HG03571 (cell line): Measurements from ENCODE around the gene IFIT3.
"Not testable (repeated sequence)": the region's sequence is repeated elsewhere in the genome, so short reads cannot be mapped to it uniquely, and the experiment has no call there.

ENCODE experiments used
- ATAC-seq: cut with Tn5 transposase; IDR thresholded peaks from one replicate; pipeline ENCODE4 v1.9.1; 2021; ENCODE audit not compliant: unreplicated experiment

The IFIT3 gene

GRCh38 chr10:89327803-89328441 is at the start of gene IFIT3:
Gene IFIT3 (plus strand): TSS chr10:89327997. CDS start chr10:89328074, 77 bp downstream.
- no peak for ATAC-seq

GRCh38 chr10:89278034-89278535 is 49.7 kb upstream of the IFIT3 start:
- ATAC-seq, result no peak

- no peak for ATAC-seq
These were observed 48.9 kb upstream of the IFIT3 start for GRCh38 chr10:89278900-89279392.

- ATAC-seq, result no peak
These were observed 48.4 kb upstream of the IFIT3 start for GRCh38 chr10:89279421-89279869.

- ATAC-seq, result no peak
These were observed 47.3 kb upstream of the IFIT3 start for GRCh38 chr10:89280508-89280907.

GRCh38 chr10:89281606-89282395 is 46.0 kb upstream of the IFIT3 start:
- ATAC-seq, result no peak

- no peak for ATAC-seq
These were observed 44.5 kb upstream of the IFIT3 start for GRCh38 chr10:89283025-89283935.

- ATAC-seq, result no peak
These were observed 43.8 kb upstream of the IFIT3 start for GRCh38 chr10:89283936-89284475.

GRCh38 chr10:89284711-89285110 is 43.1 kb upstream of the IFIT3 start:
- not testable (repeated sequence) for ATAC-seq

- not testable (repeated sequence) for ATAC-seq
These were observed 42.5 kb upstream of the IFIT3 start for GRCh38 chr10:89285303-89285702.

- ATAC-seq, result no peak
These were observed 33.0 kb upstream of the IFIT3 start for GRCh38 chr10:89294721-89295239.

- no peak for ATAC-seq
These were observed 32.2 kb upstream of the IFIT3 start for GRCh38 chr10:89295597-89295996.

- ATAC-seq, result no peak
These were observed 31.6 kb upstream of the IFIT3 start for GRCh38 chr10:89296220-89296648.

GRCh38 chr10:89297356-89297755 is 30.4 kb upstream of the IFIT3 start:
- ATAC-seq, result no peak

GRCh38 chr10:89297791-89298190 is 30.0 kb upstream of the IFIT3 start:
- no peak for ATAC-seq

GRCh38 chr10:89299031-89299430 is 28.8 kb upstream of the IFIT3 start:
- no peak for ATAC-seq

GRCh38 chr10:89301232-89301631 is 26.6 kb upstream of the IFIT3 start:
- peak; percentile 22 for ATAC-seq

GRCh38 chr10:89301721-89302445 is 25.9 kb upstream of the IFIT3 start, which contains the start of gene IFIT2:
Gene IFIT2 (plus strand): TSS chr10:89302046. CDS start chr10:89302124, 78 bp downstream.
- peak; percentile 68 for ATAC-seq

- ATAC-seq, result no peak
These were observed 25.2 kb upstream of the IFIT3 start for GRCh38 chr10:89302625-89303024.

GRCh38 chr10:89303161-89303560 is 24.6 kb upstream of the IFIT3 start:
- no peak for ATAC-seq
